Measurements from ENCODE around the gene PNPLA2.

Gene PNPLA2

DNA sequence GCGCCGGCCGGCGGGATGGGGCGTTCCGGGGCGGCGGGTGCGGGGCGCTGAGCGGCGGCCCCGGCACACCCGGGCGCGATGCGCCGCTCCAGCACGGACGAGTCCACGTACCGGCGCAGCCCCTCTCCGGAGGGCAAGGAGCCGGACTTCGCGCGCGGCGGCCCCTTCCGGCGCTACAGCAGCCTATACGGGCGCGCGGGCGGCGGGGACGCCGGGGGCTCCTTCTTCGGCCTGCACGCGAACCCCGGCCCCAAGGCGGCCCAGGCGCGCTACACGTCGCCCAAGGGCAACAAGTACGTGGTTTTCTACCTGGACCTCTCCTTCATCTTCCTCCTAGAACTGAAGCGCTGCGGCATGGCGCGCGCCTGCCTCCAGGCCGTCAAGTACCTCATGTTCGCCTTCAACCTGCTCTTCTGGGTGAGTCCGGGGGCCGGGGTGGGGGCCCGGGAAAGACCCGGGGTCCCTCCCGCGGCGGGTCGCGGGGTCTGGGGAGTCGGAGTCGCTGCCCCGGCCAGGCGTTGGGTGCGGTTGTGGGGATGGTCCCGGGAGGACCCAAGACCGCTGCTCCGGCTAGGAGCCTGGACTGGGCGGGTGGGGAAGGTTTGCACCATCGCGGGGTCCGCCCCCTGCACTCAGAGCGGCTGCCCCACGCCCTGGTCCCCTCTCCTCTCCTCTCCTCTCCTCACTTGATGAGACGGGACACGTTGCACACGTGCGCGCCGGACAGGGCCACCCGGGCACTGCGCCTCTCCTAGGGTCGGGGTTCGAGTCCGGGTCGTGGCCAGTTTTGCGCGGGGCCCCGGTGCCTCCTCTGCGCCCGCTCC is 31.4 kb downstream of the PNPLA2 start:
- TF ChIP-seq, protein P1, sequence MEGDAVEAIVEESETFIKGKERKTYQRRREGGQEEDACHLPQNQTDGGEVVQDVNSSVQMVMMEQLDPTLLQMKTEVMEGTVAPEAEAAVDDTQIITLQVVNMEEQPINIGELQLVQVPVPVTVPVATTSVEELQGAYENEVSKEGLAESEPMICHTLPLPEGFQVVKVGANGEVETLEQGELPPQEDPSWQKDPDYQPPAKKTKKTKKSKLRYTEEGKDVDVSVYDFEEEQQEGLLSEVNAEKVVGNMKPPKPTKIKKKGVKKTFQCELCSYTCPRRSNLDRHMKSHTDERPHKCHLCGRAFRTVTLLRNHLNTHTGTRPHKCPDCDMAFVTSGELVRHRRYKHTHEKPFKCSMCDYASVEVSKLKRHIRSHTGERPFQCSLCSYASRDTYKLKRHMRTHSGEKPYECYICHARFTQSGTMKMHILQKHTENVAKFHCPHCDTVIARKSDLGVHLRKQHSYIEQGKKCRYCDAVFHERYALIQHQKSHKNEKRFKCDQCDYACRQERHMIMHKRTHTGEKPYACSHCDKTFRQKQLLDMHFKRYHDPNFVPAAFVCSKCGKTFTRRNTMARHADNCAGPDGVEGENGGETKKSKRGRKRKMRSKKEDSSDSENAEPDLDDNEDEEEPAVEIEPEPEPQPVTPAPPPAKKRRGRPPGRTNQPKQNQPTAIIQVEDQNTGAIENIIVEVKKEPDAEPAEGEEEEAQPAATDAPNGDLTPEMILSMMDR (IDR thresholded peaks at IDR 0.05; ENCODE audit: low read depth, low read length, missing control alignments): no peak
- Histone ChIP-seq H3K4me3 (ENCODE audit: low read depth, low read length) (peak overlapping the region; percentile 26), H3K36me3 (replicated peaks) (no peaks in the 10 kb centered on the region), H3K27ac (no peak overlapping the region), H3K27me3 (replicated peaks) (no peaks in the 10 kb centered on the region)
- no peak for DNase-seq
- in situ Hi-C loops (cut with HindIII; ENCODE audit: low pct_ligation_motif_present, low sequenced_read_pairs): no loop called here

DNA sequence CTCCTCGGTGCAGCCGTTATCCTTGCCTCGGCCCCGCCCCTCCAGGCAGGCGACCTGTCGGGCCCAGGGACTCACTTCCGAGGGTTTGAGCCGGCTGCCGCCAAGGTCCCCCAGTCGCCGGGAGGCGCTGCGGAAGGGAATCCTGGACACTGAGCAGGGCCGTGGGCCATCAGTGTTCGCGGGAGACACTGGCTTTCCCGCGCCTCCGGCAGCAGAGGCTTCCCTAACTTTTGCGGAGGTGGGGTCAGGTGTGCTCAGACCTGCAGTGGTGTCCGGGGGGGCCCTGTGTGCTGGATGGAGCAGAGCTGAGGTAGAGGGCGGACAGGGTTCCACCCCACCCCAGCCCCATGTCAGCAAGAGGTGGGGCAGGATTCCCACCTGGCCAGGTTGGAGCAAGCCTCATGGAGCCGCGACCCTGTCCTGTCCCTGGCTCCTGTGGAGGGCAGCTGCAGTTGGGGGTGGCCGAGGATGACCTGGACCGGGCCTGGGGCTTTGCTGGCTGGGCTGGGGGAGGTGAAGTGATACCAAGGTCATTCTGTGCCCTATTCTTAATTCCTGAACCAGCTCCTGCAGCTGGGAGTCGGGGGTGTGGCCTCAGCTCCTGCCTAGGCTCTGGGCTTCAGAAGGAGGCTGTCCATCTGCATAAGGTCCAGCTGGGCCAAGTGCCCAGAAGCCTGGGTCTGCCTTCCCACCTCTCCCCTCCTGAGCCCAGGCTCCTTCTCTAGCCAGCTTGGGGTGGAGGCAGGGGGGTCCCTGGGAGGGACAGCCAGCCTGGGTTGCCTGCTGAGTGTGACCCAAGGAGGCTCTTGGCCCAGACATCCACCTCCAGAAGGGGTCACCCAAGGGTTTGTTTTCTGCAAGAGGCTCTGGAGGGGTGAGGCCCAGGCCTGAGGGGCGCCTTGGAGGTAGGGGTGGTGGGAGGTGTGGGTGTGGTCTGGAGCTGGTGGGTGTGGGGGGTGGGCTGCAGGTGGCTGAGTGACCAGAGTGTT is 32.4 kb downstream of the PNPLA2 start:
- Histone ChIP-seq H3K27ac (no peak overlapping the region), H3K4me3 (ENCODE audit: low read depth, low read length) (no peak overlapping the region), H3K27me3 (replicated peaks) (no peaks in the 10 kb centered on the region), H3K36me3 (replicated peaks) (no peaks in the 10 kb centered on the region)
- in situ Hi-C loops (cut with HindIII; ENCODE audit: low pct_ligation_motif_present, low sequenced_read_pairs): no loop called here
- TF ChIP-seq, protein P1 (IDR thresholded peaks at IDR 0.05; ENCODE audit: low read depth, low read length, missing control alignments): peak; percentile 23
- no peak for DNase-seq

DNA sequence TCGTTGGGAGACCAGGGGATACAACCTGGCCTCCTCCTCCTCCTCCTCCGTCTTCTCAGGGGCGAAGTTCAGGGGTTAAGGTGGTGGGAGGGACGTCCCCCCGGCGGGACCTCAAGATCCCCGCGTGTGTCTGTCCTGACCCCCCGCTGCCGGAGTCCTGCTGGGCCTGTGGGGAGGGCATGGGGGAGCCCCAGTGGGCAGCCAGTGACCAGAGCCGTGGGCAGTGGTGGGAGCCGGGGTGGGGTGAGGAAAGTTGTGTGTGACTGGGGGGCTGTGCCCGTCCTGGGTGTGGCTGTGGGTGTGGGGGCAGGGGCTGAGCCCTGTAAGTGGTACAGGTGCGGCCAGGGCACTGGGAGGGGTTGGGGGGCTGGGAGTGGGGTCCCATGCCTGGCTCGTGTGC is 34.0 kb downstream of the PNPLA2 start:
- Histone ChIP-seq H3K36me3 (replicated peaks) (no peaks in the 10 kb centered on the region), H3K27me3 (replicated peaks) (no peaks in the 10 kb centered on the region), H3K27ac (no peak overlapping the region), H3K4me3 (ENCODE audit: low read depth, low read length) (no peak overlapping the region)
- TF ChIP-seq, protein P1 (IDR thresholded peaks at IDR 0.05; ENCODE audit: low read depth, low read length, missing control alignments): no peak
- no peak for DNase-seq
- in situ Hi-C loops (cut with HindIII; ENCODE audit: low pct_ligation_motif_present, low sequenced_read_pairs): no loop called here

DNA sequence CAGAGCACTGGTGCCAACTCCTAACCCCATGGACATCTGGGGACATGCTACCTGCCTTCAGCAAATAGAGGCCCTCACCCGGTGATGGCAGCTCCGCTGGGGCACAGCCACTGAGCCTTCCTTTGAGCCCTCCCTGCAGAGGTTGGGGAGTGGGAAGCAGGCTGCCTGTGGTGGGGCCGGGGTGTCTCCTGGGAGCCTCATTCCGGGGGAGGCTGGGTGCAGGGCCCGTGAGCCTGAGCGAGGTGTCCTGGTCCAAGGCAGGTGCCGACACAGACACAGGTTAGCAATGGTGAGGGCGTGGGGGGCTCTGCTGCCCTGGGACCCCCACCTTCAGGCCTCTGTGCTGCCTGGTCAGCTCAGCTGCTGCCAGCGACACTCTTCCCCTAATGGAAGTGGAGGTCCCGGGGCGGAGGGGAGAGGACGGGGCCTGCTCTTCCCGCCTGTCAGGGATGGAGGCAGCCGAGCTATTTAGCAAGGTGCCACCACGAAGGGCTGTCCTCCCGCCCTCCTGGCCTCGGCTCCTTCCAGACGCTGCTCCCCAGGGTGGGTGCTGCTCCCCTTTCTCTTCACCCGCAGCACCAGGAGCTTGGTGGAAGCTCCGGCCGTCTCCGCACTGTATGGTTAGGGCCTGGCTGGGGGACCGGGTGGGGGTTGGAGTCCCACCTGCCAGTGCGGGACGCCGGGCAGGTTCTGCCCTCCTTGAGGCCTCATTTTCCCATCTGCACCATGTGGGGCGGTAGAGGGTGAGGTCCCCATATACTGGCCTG is 35.2 kb downstream of the PNPLA2 start:
- no peaks in the 10 kb centered on the region for H3K27me3 ChIP-seq (replicated peaks)
- no peak overlapping the region for H3K27ac ChIP-seq
- DNase-seq: no peak
- TF ChIP-seq, protein P1 (IDR thresholded peaks at IDR 0.05; ENCODE audit: low read depth, low read length, missing control alignments): no peak
- no peaks in the 10 kb centered on the region for H3K36me3 ChIP-seq (replicated peaks)
- in situ Hi-C loops (cut with HindIII; ENCODE audit: low pct_ligation_motif_present, low sequenced_read_pairs): no loop called here
- no peak overlapping the region for H3K4me3 ChIP-seq (ENCODE audit: low read depth, low read length)

DNA sequence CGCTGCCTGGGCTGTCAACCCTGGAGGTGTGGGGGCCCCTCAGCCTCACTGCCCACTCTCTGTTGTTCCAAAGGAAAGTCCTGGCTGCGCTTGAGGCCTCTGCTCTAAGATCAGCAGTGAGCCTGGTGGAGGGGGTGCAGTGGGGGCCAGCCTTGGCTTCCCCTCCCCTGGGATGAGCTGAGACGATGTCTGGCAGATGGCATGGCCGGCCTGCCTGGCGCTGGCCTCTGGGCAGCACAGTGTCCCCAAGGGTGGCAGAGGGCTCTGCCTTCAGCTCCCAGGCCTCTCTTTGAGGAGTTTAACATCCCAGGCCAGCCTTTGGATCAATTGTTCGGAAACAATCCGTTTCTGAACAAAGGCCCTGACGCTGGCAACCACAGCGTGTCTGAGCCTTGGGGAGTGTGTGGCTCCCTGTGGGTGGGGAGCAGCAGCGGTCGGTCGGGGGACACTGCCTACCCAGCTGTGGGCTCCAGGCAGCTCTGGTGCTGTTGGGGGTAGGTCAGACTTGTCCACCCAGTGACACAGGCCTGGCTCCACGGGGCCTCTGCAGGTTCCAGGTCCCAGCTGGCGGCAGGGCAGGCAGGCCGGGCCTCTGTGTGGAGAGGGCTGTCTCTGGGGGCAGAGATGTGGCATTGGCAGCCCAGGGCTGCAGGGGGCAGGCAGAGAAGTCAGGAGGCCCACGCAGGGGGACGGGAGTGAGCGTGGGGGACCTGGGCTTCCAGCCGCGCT is 36.1 kb downstream of the PNPLA2 start:
- TF ChIP-seq, protein P1 (IDR thresholded peaks at IDR 0.05; ENCODE audit: low read depth, low read length, missing control alignments): no peak
- Histone ChIP-seq H3K27ac (no peak overlapping the region), H3K4me3 (ENCODE audit: low read depth, low read length) (no peak overlapping the region)

More for the DNA sequence above, 36.1 kb downstream of the PNPLA2 start:
- in situ Hi-C loops (cut with HindIII; ENCODE audit: low pct_ligation_motif_present, low sequenced_read_pairs): no loop called here
- no peaks in the 10 kb centered on the region for H3K27me3 ChIP-seq (replicated peaks)
- no peaks in the 10 kb centered on the region for H3K36me3 ChIP-seq (replicated peaks)
- no peak for DNase-seq
